Measurements from ENCODE around the gene ZNF439.
"Not testable (repeated sequence)": the region's sequence is repeated elsewhere in the genome, so short reads cannot be mapped to it uniquely, and the experiment has no call there.

Gene ZNF439

GRCh38 chr19:11905928-11906327 is 57.4 kb downstream of the ZNF439 start:
- Histone ChIP-seq H3K4me3 (ENCODE audit: low read length) (no peak overlapping the region), H3K4me1 (ENCODE audit: control insufficient read depth, insufficient read depth, low read length) (no peaks in the 10 kb centered on the region), H3K36me3 (ENCODE audit: insufficient read depth, low read length) (peaks cover 27% of the 10 kb centered on the region), H3K9ac (ENCODE audit: low read depth, low read length) (no peak overlapping the region), H3K4me2 (ENCODE audit: low read length) (no peak overlapping the region), H3K9me3 (replicated peaks; ENCODE audit: low read length) (peaks cover 21% of the 10 kb centered on the region), H3K27me3 (ENCODE audit: control insufficient read depth, insufficient read depth, low read length) (no peaks in the 10 kb centered on the region)

- not testable (repeated sequence) for H3K36me3 ChIP-seq (ENCODE audit: insufficient read depth, low read length); H3K4me2 ChIP-seq (ENCODE audit: low read length); H3K4me3 ChIP-seq (ENCODE audit: low read length); H3K4me1 ChIP-seq (ENCODE audit: control insufficient read depth, insufficient read depth, low read length); H3K9ac ChIP-seq (ENCODE audit: low read depth, low read length); H3K27me3 ChIP-seq (ENCODE audit: control insufficient read depth, insufficient read depth, low read length)
- H3K9me3 ChIP-seq (replicated peaks; ENCODE audit: low read length) = peaks cover 15% of the 10 kb centered on the region
These were observed 63.4 kb downstream of the ZNF439 start for GRCh38 chr19:11911937-11912336.

- H3K9ac ChIP-seq (ENCODE audit: low read depth, low read length); H3K4me1 ChIP-seq (ENCODE audit: control insufficient read depth, insufficient read depth, low read length); H3K36me3 ChIP-seq (ENCODE audit: insufficient read depth, low read length); H3K4me3 ChIP-seq (ENCODE audit: low read length); H3K27me3 ChIP-seq (ENCODE audit: control insufficient read depth, insufficient read depth, low read length); H3K4me2 ChIP-seq (ENCODE audit: low read length): not testable (repeated sequence)
- peaks cover 15% of the 10 kb centered on the region for H3K9me3 ChIP-seq (replicated peaks; ENCODE audit: low read length)
These were observed 66.0 kb downstream of the ZNF439 start for GRCh38 chr19:11914417-11915051.

Measured in skeletal muscle satellite cell (primary cell).